Smooth muscle cell (in vitro differentiated cells): ENCODE results near the gene SCAF8. TPM values are rescaled to one million over a fixed set of nuclear protein-coding genes. Genes with fewer than 3 reads are reported as not detected.

Experiments
- DNase-seq: peaks from one replicate; lab custom pipeline; 2025; ENCODE audit not compliant: unreplicated experiment; lab: John Stamatoyannopoulos, UW
- H2AFZ ChIP-seq: fragments of 200-600 bp; sonication (generic); 2 replicates; pipeline ENCODE4 v1.6.0; 2016; ENCODE audit warnings: antibody characterized with exemption, low read depth, mild to moderate bottlenecking
- H3F3A ChIP-seq: fragments of 200-600 bp; sonication (generic); 2 replicates; pipeline ENCODE4 v1.6.0; 2017; ENCODE audit warnings: antibody characterized with exemption, low read depth
- H3K27ac ChIP-seq: fragments of 200-600 bp; sonication (generic); 2 replicates; pipeline ENCODE4 v1.5.1; 2016; ENCODE audit warnings: low read depth, mild to moderate bottlenecking
- H3K27me3 ChIP-seq: fragments of 200-600 bp; sonication (generic); 2 replicates; pipeline ENCODE4 v1.6.1; 2016; ENCODE audit warnings: low read depth, mild to moderate bottlenecking
- H3K36me3 ChIP-seq: fragments of 200-600 bp; sonication (generic); 2 replicates; pipeline ENCODE4 v1.5.1; 2016; ENCODE audit warnings: low read depth
- H3K4me1 ChIP-seq: fragments of 200-600 bp; sonication (generic); 2 replicates; pipeline ENCODE4 v1.5.1; 2016; ENCODE audit warnings: low read depth
- H3K4me2 ChIP-seq: fragments of 200-600 bp; sonication (generic); 2 replicates; pipeline ENCODE4 v1.6.0; 2016; ENCODE audit warnings: mild to moderate bottlenecking
- H3K4me3 ChIP-seq: fragments of 200-600 bp; sonication (generic); 2 replicates; pipeline ENCODE4 v1.5.1; 2016; ENCODE audit warnings: mild to moderate bottlenecking
- H3K79me2 ChIP-seq: fragments of 200-600 bp; sonication (generic); 2 replicates; pipeline ENCODE4 v1.6.0; 2016; ENCODE audit warnings: low read depth, mild to moderate bottlenecking
- H3K9ac ChIP-seq: fragments of 200-600 bp; sonication (generic); 2 replicates; pipeline ENCODE4 v1.6.0; 2016; ENCODE audit warnings: low read depth
- H3K9me3 ChIP-seq: fragments of 200-600 bp; sonication (generic); replicated peaks from 2 replicates; pipeline ENCODE4 v1.5.1; 2016; ENCODE audit warnings: low read depth
- H4K20me1 ChIP-seq: fragments of 200-600 bp; sonication (generic); 2 replicates; pipeline ENCODE4 v1.6.0; 2016; ENCODE audit warnings: low read depth
- WGBS: methylation state at CpG from one replicate; pipeline ENCODE4 v1.1.7; 2016; ENCODE audit warnings: low lambda C conversion rate; 5-methylcytosine and 5-hydroxymethylcytosine counted together
- polyA plus RNA-seq: library from polyadenylated mRNA; unstranded; fragments of >200 nt; fragmentation: Nextera tagmentation; extraction: Ambion mirVana; gene quantifications from 2 replicates; pipeline ENCODE4 v1.2.1, GENCODE V29; 2016
- total RNA-seq: library from RNA; depleted of rRNA; stranded (reverse); fragments of >200 nt; gene quantifications from 2 replicates; pipeline ENCODE4 v1.2.3, GENCODE V29; 2014
- TF ChIP-seq, protein P1 (sequence below): fragments of 200-600 bp; sonication (generic); IDR thresholded peaks from 2 replicates; pipeline ENCODE4 v1.5.1; 2017; ENCODE audit warnings: borderline replicate concordance, mild to moderate bottlenecking, antibody characterized with exemption; ENCODE audit not compliant: insufficient read depth, poor library complexity, severe bottlenecking

The SCAF8 gene
- total and polyA plus RNA-seq, 2 experiments from 2014 or later: 12.3 to 37.6 TPM

DNA sequence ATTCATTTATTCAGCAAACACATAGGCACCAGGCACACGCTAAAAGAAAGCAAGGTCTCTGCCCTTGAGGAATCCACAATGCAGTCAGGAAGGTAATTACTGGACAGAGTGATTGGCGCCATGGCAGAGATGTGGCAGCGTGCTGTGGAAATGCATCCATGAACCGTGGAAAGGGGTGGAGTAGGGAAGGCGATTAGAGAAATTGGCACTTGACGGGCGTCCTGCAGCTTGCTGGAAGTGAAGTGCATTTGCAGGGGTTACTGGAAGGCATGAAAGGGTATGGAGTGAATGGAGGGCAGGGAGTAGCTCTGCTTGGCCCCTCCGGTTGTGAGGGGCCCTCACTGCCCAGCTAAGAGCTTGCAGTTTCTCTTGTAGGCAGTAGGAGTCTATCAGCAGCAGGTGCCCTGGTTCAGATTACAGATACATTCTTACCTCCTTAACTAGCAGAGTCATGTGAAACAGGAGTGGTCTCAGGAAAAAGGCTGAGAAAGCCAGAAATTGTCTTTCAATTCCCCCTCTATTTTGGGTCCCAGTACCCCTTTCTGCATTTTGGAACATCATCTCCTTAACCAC is 139.4 kb downstream of the SCAF8 start:
- Histone ChIP-seq H3K27me3 (no peaks in the 10 kb centered on the region), H3K4me1 (no peaks in the 10 kb centered on the region), H3K4me3 (no peak overlapping the region), H4K20me1 (peaks cover 79% of the 10 kb centered on the region), H3F3A (no peaks in the 10 kb centered on the region), H3K27ac (no peak overlapping the region), H3K4me2 (no peak overlapping the region), H3K9me3 (no peaks in the 10 kb centered on the region), H3K79me2 (peaks cover 26% of the 10 kb centered on the region), H3K36me3 (no peaks in the 10 kb centered on the region), H2AFZ (no peak overlapping the region), H3K9ac (no peak overlapping the region)
- DNase-seq: no peak
- WGBS: 90% methylated on average over 8 of the region's 8 CpGs
- TF ChIP-seq, protein P1, sequence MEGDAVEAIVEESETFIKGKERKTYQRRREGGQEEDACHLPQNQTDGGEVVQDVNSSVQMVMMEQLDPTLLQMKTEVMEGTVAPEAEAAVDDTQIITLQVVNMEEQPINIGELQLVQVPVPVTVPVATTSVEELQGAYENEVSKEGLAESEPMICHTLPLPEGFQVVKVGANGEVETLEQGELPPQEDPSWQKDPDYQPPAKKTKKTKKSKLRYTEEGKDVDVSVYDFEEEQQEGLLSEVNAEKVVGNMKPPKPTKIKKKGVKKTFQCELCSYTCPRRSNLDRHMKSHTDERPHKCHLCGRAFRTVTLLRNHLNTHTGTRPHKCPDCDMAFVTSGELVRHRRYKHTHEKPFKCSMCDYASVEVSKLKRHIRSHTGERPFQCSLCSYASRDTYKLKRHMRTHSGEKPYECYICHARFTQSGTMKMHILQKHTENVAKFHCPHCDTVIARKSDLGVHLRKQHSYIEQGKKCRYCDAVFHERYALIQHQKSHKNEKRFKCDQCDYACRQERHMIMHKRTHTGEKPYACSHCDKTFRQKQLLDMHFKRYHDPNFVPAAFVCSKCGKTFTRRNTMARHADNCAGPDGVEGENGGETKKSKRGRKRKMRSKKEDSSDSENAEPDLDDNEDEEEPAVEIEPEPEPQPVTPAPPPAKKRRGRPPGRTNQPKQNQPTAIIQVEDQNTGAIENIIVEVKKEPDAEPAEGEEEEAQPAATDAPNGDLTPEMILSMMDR: no peak

DNA sequence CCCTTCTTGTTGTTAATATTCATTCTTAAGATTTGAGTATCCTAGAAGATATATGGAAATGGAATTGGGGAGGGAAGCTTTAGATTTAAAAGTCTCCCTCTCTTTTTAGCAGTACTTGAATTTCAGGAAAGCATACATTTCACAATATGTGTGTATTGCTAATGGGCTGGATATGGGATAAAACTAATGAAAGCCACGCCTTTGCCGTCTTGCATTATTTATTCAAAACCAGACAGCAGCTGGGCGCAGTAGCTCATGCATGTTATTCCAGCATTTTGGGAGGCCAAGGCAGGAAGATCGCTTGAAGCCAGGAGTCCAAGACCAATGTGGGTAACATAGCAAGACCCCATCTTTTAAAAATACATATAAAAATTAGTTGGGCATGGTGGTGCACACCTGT is 140.3 kb downstream of the SCAF8 start:
- H4K20me1 ChIP-seq: peaks cover 71% of the 10 kb centered on the region
- no peaks in the 10 kb centered on the region for H3K27me3 ChIP-seq
- no peaks in the 10 kb centered on the region for H3K36me3 ChIP-seq
- H3F3A ChIP-seq: no peaks in the 10 kb centered on the region
- TF ChIP-seq, protein P1: no peak
- no peak overlapping the region for H3K4me3 ChIP-seq
- H3K9ac ChIP-seq: no peak overlapping the region
- no peak overlapping the region for H3K27ac ChIP-seq
- peaks cover 22% of the 10 kb centered on the region for H3K79me2 ChIP-seq
- no peak overlapping the region for H2AFZ ChIP-seq
- no peak for DNase-seq
- H3K9me3 ChIP-seq: no peaks in the 10 kb centered on the region
- H3K4me1 ChIP-seq: no peaks in the 10 kb centered on the region
- H3K4me2 ChIP-seq: no peak overlapping the region
- 99% methylated on average over 4 of the region's 4 CpGs for WGBS

DNA sequence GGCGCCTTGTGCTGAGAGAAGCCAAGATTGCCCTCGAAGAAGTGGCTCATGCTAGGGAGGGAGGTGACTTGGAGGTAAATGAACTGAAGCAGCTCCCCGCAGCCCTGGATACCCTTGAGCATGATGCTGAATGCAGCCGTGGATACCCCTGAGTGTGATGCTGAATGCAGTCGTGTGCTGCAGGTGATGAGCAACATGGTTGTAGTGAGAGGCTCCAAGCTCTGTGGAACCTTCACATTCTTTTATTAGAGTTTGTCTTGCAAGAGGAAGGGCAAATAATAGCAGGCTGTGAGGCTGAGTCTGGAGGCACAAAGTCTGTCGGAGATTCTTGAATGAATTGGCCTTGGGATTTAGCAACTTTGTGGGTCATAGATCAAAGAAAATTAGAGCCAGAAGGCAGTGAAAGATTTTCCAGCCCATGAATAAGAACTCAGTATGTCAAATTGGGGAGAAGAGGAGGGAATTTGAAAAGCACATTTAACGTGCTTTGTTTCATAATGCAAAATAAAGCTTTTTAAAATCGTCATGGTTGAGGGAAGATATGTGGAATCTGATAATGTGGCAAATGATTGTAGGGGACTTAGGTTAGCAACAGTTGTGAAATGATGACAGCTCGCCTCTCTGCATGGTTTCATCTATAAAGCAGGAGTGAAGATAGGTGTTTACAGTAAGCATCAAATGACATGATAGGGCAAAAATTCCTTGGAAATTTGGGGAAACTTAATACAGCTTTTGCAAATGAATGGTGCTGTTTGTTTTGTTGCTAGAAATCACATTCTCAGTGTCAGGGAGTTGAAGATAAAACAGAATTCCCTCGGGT is 141.8 kb downstream of the SCAF8 start:
- DNase-seq: no peak
- Histone ChIP-seq H3K9me3 (no peaks in the 10 kb centered on the region), H3K79me2 (peaks cover 14% of the 10 kb centered on the region), H3K4me3 (no peak overlapping the region), H3F3A (no peaks in the 10 kb centered on the region), H3K4me1 (no peaks in the 10 kb centered on the region), H3K9ac (no peak overlapping the region), H2AFZ (no peak overlapping the region), H3K27ac (no peak overlapping the region), H3K27me3 (no peaks in the 10 kb centered on the region), H3K36me3 (no peaks in the 10 kb centered on the region), H4K20me1 (peaks cover 77% of the 10 kb centered on the region), H3K4me2 (no peak overlapping the region)
- WGBS: 56% methylated on average over 10 of the region's 10 CpGs
- TF ChIP-seq, protein P1: no peak
